Immature natural killer cell (primary cell): ENCODE measurements around the gene PCNX2. TPM values are rescaled to one million over a fixed set of nuclear protein-coding genes. Genes with fewer than 3 reads are reported as not detected.
"Not testable (repeated sequence)": the region's sequence is repeated elsewhere in the genome, so short reads cannot be mapped to it uniquely, and the experiment has no call there.

Source experiments
- DNase-seq, 3 donors: peaks; one replicate each; pipeline ENCODE4 v3.0.0; 2022; ENCODE audit warnings: mixed read lengths in 1 of 3
- H3K27ac Mint-ChIP-seq, 6 donors: one replicate each; pipeline ENCODE4 v1.8.0; 2020; ENCODE audit warnings: mixed read lengths in 6 of 6, mild to moderate bottlenecking in 5 of 6, inconsistent platforms in 4 of 6, moderate library complexity in 3 of 6
- H3K27me3 Mint-ChIP-seq, 3 donors: one replicate each; pipeline ENCODE4 v1.8.0; 2020 to 2021; ENCODE audit warnings: low read depth in 3 of 3, mild to moderate bottlenecking in 3 of 3, mixed read lengths in 3 of 3, moderate library complexity in 3 of 3, inconsistent platforms in 1 of 3
- H3K36me3 Mint-ChIP-seq, 3 donors: one replicate each; pipeline ENCODE4 v1.8.0; 2020; ENCODE audit warnings: mixed read lengths in 3 of 3, inconsistent platforms in 2 of 3, mild to moderate bottlenecking in 2 of 3
- H3K4me1 Mint-ChIP-seq, 2 donors: one replicate each; pipeline ENCODE4 v1.8.0; 2020; ENCODE audit warnings: inconsistent platforms in 2 of 2, mild to moderate bottlenecking in 2 of 2, mixed read lengths in 2 of 2, moderate library complexity in 1 of 2
- H3K4me3 Mint-ChIP-seq, 5 donors: one replicate each; pipeline ENCODE4 v1.8.0; 2020; ENCODE audit warnings: mild to moderate bottlenecking in 5 of 5, mixed read lengths in 5 of 5, inconsistent platforms in 3 of 5, moderate library complexity in 3 of 5
- H3K9me3 Mint-ChIP-seq, 6 donors: one replicate each; pipeline ENCODE4 v1.8.0; 2020; ENCODE audit warnings: mild to moderate bottlenecking in 6 of 6, mixed read lengths in 6 of 6, inconsistent platforms in 4 of 6, moderate library complexity in 3 of 6
- polyA plus RNA-seq, 3 donors: library from polyadenylated mRNA; unstranded; fragments of 300-500 nt; fragmentation: Illumina TruSeq; gene quantifications; one replicate each; pipeline ENCODE4 v1.2.3, GENCODE V29; 2021

The PCNX2 gene
- polyA plus RNA-seq, 3 donors from 2014 or later = 1.1 to 2.6 TPM; not detected in 1

- Mint-ChIP-seq H3K27ac (no peak overlapping the region), H3K36me3 (peaks cover 0 to 18% (median 6%) of the 10 kb centered on the region in 3 donors), H3K9me3 (no peaks in the 10 kb centered on the region), H3K27me3 (peaks cover 3 to 5% (median 4%) of the 10 kb centered on the region in 3 donors), H3K4me3 (no peak overlapping the region), H3K4me1 (peaks cover 15 to 19% of the 10 kb centered on the region in 2 donors)
- DNase-seq = no peak
Measured at GRCh38 chr1:233109096-233109495, 186.4 kb downstream of the PCNX2 start.

GRCh38 chr1:233107716-233108130 is 187.8 kb downstream of the PCNX2 start:
- DNase-seq, H3K9me3 Mint-ChIP-seq, H3K27me3 Mint-ChIP-seq, H3K4me1 Mint-ChIP-seq, H3K27ac Mint-ChIP-seq, H3K4me3 Mint-ChIP-seq: not testable (repeated sequence)
- H3K36me3 Mint-ChIP-seq = peaks cover 0 to 26% (median 13%) of the 10 kb centered on the region in 3 donors

- H3K36me3 Mint-ChIP-seq = peaks cover 0 to 26% (median 13%) of the 10 kb centered on the region in 3 donors
- H3K9me3 Mint-ChIP-seq = no peaks in the 10 kb centered on the region
- no peak for DNase-seq
- H3K27ac Mint-ChIP-seq = no peak overlapping the region
- peaks cover 3 to 5% (median 4%) of the 10 kb centered on the region in 3 donors for H3K27me3 Mint-ChIP-seq
- H3K4me1 Mint-ChIP-seq = peaks cover 0 to under 1% of the 10 kb centered on the region in 2 donors
- no peak overlapping the region for H3K4me3 Mint-ChIP-seq
Measured at GRCh38 chr1:233107130-233107660, 188.3 kb downstream of the PCNX2 start.

- no peak overlapping the region for H3K4me3 Mint-ChIP-seq
- no peaks in the 10 kb centered on the region for H3K9me3 Mint-ChIP-seq
- H3K36me3 Mint-ChIP-seq = peaks cover 3 to 26% (median 13%) of the 10 kb centered on the region in 3 donors
- H3K27me3 Mint-ChIP-seq = peaks cover 2 to 5% (median 3%) of the 10 kb centered on the region in 3 donors
- no peak overlapping the region for H3K27ac Mint-ChIP-seq
- no peaks in the 10 kb centered on the region for H3K4me1 Mint-ChIP-seq
- DNase-seq = no peak
Measured at GRCh38 chr1:233105225-233105624, 190.3 kb downstream of the PCNX2 start.

- H3K36me3 Mint-ChIP-seq = peaks cover 3 to 15% (median 13%) of the 10 kb centered on the region in 3 donors
- no peaks in the 10 kb centered on the region for H3K9me3 Mint-ChIP-seq
- peak overlapping the region in 1 of 6 donors; percentile 31 for H3K27ac Mint-ChIP-seq
- no peaks in the 10 kb centered on the region for H3K4me1 Mint-ChIP-seq
- DNase-seq = no peak
- no peak overlapping the region for H3K4me3 Mint-ChIP-seq
- peaks cover 0 to 2% (median 0%) of the 10 kb centered on the region in 3 donors for H3K27me3 Mint-ChIP-seq
Measured at GRCh38 chr1:233102341-233102740, 193.2 kb downstream of the PCNX2 start.

GRCh38 chr1:233097959-233098580 is 197.5 kb downstream of the PCNX2 start:
- Mint-ChIP-seq H3K36me3 (peaks cover 0 to 10% (median 3%) of the 10 kb centered on the region in 3 donors), H3K9me3 (no peaks in the 10 kb centered on the region), H3K4me1 (no peaks in the 10 kb centered on the region), H3K27ac (no peak overlapping the region), H3K4me3 (no peak overlapping the region), H3K27me3 (peaks cover 0 to 4% (median 0%) of the 10 kb centered on the region in 3 donors)
- no peak for DNase-seq

GRCh38 chr1:233097546-233097945 is 198.0 kb downstream of the PCNX2 start:
- peaks cover 0 to under 1% of the 10 kb centered on the region in 2 donors for H3K4me1 Mint-ChIP-seq
- peaks cover 0 to 10% (median 3%) of the 10 kb centered on the region in 3 donors for H3K36me3 Mint-ChIP-seq
- no peaks in the 10 kb centered on the region for H3K9me3 Mint-ChIP-seq
- DNase-seq = no peak
- no peak overlapping the region for H3K27ac Mint-ChIP-seq
- H3K27me3 Mint-ChIP-seq = peaks cover 0 to 4% (median 0%) of the 10 kb centered on the region in 3 donors
- H3K4me3 Mint-ChIP-seq = no peak overlapping the region

GRCh38 chr1:233094691-233095090 is 200.8 kb downstream of the PCNX2 start:
- no peak overlapping the region for H3K4me3 Mint-ChIP-seq
- H3K4me1 Mint-ChIP-seq = peaks cover 0 to 7% of the 10 kb centered on the region in 2 donors
- no peak for DNase-seq
- H3K9me3 Mint-ChIP-seq = no peaks in the 10 kb centered on the region
- H3K36me3 Mint-ChIP-seq = peaks cover 0 to 13% (median 0%) of the 10 kb centered on the region in 3 donors
- no peak overlapping the region for H3K27ac Mint-ChIP-seq
- H3K27me3 Mint-ChIP-seq = peaks cover 0 to 5% (median 0%) of the 10 kb centered on the region in 3 donors

- H3K4me1 Mint-ChIP-seq = peaks cover 0 to 7% of the 10 kb centered on the region in 2 donors
- H3K27me3 Mint-ChIP-seq = peaks cover 0 to 5% (median 0%) of the 10 kb centered on the region in 3 donors
- no peak for DNase-seq
- no peak overlapping the region for H3K27ac Mint-ChIP-seq
- H3K36me3 Mint-ChIP-seq = peaks cover 0 to 17% (median 0%) of the 10 kb centered on the region in 3 donors
- no peak overlapping the region for H3K4me3 Mint-ChIP-seq
- H3K9me3 Mint-ChIP-seq = no peaks in the 10 kb centered on the region
Measured at GRCh38 chr1:233094269-233094668, 201.3 kb downstream of the PCNX2 start.

- Mint-ChIP-seq H3K4me1 (peaks cover 0 to 7% of the 10 kb centered on the region in 2 donors), H3K27ac (no peak overlapping the region), H3K27me3 (peaks cover 0 to 3% (median 1%) of the 10 kb centered on the region in 3 donors), H3K4me3 (no peak overlapping the region), H3K36me3 (peaks cover 2 to 13% (median 2%) of the 10 kb centered on the region in 3 donors), H3K9me3 (no peaks in the 10 kb centered on the region)
- DNase-seq = no peak
Measured at GRCh38 chr1:233090746-233091494, 204.6 kb downstream of the PCNX2 start.

GRCh38 chr1:233089251-233089650 is 206.3 kb downstream of the PCNX2 start:
- DNase-seq = no peak
- Mint-ChIP-seq H3K4me1 (peaks cover 0 to 7% of the 10 kb centered on the region in 2 donors), H3K27ac (no peak overlapping the region), H3K4me3 (no peak overlapping the region), H3K27me3 (peaks cover 0 to 3% (median 1%) of the 10 kb centered on the region in 3 donors), H3K36me3 (peaks cover 3 to 8% (median 7%) of the 10 kb centered on the region in 3 donors), H3K9me3 (no peaks in the 10 kb centered on the region)

GRCh38 chr1:233088613-233089012 is 206.9 kb downstream of the PCNX2 start:
- no peaks in the 10 kb centered on the region for H3K9me3 Mint-ChIP-seq
- H3K4me1 Mint-ChIP-seq = peaks cover 0 to 7% of the 10 kb centered on the region in 2 donors
- H3K4me3 Mint-ChIP-seq = no peak overlapping the region
- H3K27ac Mint-ChIP-seq = no peak overlapping the region
- DNase-seq = no peak
- H3K27me3 Mint-ChIP-seq = peaks cover 0 to 3% (median 1%) of the 10 kb centered on the region in 3 donors
- H3K36me3 Mint-ChIP-seq = peaks cover 3 to 8% (median 7%) of the 10 kb centered on the region in 3 donors

- DNase-seq = no peak
- Mint-ChIP-seq H3K9me3 (no peaks in the 10 kb centered on the region), H3K27me3 (peaks cover 0 to 3% (median 1%) of the 10 kb centered on the region in 3 donors), H3K36me3 (peaks cover 3 to 8% (median 7%) of the 10 kb centered on the region in 3 donors), H3K27ac (no peak overlapping the region), H3K4me1 (peaks cover 0 to 3% of the 10 kb centered on the region in 2 donors), H3K4me3 (no peak overlapping the region)
Measured at GRCh38 chr1:233086961-233087881, 208.3 kb downstream of the PCNX2 start.
